ENCODE results near the gene CARS1. TPM values are rescaled to one million over a fixed set of nuclear protein-coding genes. Genes with fewer than 3 reads are reported as not detected.

CARS1 gene
- total RNA-seq, 6 experiments from 2014 or later, result 51.2 to 64.3 (median 56.1) TPM

DNA sequence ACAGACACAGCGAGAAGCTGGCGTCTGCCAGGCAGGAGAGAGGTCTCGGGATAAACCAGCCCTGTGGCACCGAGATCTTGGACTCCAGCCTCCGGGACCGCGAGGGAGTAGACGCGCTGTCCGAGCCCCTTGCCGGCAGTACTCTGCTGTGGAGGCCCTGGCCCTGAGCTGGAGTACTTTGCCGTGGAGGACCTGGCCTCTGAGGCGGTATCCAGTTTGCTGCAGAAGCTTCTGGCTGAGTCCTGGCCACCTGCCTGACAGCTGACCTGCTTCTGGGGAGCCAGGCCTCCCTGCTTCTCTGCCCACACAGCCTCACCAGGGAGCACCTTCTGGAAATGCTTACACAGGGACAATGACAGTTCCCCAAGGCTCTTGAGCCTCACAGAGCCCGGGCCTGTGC, 31.6 kb upstream of the CARS1 start:
- H3K4me1 Mint-ChIP-seq (ENCODE audit: low read depth), result peaks cover 10% of the 10 kb centered on the region

DNA sequence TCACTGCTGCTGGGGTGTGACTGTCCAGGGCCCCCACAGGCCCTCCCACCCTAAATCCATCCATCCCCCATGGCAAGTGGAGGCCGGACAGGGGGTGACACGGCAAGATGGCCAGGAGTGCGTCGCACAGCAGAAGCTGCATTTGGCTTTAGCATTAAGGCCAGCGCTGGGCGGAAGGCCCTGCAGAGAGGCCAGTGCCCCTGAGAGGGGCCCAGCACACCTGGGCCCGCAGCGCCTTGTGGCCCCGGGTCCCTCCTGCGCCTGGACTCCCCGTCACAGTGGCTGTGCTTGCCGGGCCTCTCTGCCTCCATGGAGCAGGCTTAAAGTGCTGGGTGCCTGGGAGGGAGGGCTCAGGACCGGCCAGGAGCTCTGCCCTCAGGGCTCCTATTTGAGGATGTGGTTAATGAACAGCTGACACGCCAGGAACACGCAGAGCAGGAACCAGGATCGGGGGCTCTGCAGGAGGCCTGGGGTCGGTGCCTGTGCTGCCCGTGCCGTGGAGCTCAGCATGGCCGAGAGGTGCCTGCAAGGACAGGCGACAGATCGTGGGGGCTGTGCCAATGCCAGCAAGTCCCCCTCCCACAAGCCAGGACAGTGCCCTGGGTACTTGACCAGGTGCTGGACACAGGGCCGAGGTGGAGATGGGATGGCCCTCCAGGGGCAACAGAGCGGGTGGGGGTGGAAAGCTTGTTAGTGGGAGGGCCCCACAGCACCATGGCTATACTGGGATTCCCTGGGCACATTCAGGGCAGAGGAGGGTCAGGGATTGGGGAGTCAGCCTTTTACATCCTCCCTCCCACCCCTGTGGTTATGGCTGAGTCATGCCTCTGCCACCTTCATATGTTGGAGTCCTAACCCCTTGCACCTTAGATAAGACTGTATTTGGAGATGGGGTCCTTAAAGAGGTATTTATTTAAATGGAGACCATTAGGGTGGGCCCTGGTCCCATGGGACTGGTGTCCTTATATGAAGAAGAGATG, 30.9 kb upstream of the CARS1 start:
- Mint-ChIP-seq H3K4me3 (no peak overlapping the region), H3K27me3 (ENCODE audit: insufficient read depth) (peaks cover 24% of the 10 kb centered on the region), H3K9me3 (no peaks in the 10 kb centered on the region), H3K4me1 (ENCODE audit: low read depth) (peaks cover 10% of the 10 kb centered on the region), H3K36me3 (ENCODE audit: low read depth) (no peaks in the 10 kb centered on the region), H3K27ac (peak overlapping the region; percentile 71)
- TF ChIP-seq, protein P1, sequence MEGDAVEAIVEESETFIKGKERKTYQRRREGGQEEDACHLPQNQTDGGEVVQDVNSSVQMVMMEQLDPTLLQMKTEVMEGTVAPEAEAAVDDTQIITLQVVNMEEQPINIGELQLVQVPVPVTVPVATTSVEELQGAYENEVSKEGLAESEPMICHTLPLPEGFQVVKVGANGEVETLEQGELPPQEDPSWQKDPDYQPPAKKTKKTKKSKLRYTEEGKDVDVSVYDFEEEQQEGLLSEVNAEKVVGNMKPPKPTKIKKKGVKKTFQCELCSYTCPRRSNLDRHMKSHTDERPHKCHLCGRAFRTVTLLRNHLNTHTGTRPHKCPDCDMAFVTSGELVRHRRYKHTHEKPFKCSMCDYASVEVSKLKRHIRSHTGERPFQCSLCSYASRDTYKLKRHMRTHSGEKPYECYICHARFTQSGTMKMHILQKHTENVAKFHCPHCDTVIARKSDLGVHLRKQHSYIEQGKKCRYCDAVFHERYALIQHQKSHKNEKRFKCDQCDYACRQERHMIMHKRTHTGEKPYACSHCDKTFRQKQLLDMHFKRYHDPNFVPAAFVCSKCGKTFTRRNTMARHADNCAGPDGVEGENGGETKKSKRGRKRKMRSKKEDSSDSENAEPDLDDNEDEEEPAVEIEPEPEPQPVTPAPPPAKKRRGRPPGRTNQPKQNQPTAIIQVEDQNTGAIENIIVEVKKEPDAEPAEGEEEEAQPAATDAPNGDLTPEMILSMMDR (IDR thresholded peaks at IDR 0.05), result no peak
- peak; percentile 17 for DNase-seq

More for the DNA sequence above, 31.6 kb upstream of the CARS1 start:
- TF ChIP-seq, protein P1 (IDR thresholded peaks at IDR 0.05), result no peak
- Mint-ChIP-seq H3K4me3 (no peak overlapping the region), H3K36me3 (ENCODE audit: low read depth) (no peaks in the 10 kb centered on the region), H3K27me3 (ENCODE audit: insufficient read depth) (peaks cover 24% of the 10 kb centered on the region), H3K9me3 (no peaks in the 10 kb centered on the region), H3K27ac (0 out of 2 replicates have a peak overlapping the region, but pooled peaks have one; percentile 71)
- no peak for DNase-seq

DNA sequence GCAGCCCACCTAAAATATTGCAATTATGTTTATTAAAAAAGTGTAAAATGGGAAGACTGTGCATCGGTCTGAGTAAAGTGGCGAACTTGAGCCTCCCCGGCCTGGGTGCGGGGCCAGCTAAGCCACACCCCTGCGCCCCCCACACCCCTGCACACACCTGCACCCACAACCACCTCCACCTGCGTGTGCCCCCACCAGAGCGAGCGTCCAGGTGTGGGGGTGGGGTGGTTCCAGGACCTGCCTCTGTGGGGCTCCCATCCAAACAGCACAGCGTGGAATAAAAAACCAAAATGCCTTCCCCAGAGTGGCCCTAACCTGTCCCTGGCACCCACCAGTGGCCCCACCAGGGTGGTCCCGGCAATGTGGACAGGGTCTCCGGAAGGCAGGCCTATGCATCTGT, 30.1 kb upstream of the CARS1 start:
- Mint-ChIP-seq H3K27ac (no peak overlapping the region), H3K4me1 (ENCODE audit: low read depth) (peaks cover 10% of the 10 kb centered on the region), H3K4me3 (no peak overlapping the region), H3K36me3 (ENCODE audit: low read depth) (no peaks in the 10 kb centered on the region), H3K27me3 (ENCODE audit: insufficient read depth) (peaks cover 24% of the 10 kb centered on the region), H3K9me3 (no peaks in the 10 kb centered on the region)
- TF ChIP-seq, protein P1 (IDR thresholded peaks at IDR 0.05), result no peak
- DNase-seq, result no peak

- TF ChIP-seq, protein P1 (IDR thresholded peaks at IDR 0.05), result no peak
- Mint-ChIP-seq H3K27ac (no peak overlapping the region), H3K9me3 (no peaks in the 10 kb centered on the region)
Observed at GRCh38 chr11:3086671-3087150, 29.5 kb upstream of the CARS1 start.

DNA sequence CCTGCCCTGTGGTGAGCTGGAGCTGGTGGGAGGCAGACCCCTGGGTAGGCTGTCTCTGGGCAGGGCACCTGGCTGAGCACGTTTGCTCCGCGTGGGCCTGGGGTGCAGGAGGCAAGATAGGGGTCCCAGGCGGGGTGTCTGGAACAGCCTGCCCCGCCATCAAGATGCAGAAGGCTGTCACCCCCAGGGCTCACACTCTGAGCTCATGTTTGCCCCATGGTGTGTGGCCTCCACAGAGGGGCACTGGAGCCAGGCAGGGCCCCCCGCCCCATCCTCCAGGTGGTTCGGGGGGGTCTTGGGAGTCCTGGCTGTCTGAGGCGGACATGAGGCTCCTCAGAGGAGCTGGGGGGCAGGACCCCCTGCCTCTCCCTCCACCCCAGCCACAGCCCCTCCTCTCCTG, 28.9 kb upstream of the CARS1 start:
- Mint-ChIP-seq H3K4me1 (ENCODE audit: low read depth) (peaks cover 10% of the 10 kb centered on the region), H3K36me3 (ENCODE audit: low read depth) (no peaks in the 10 kb centered on the region), H3K27me3 (ENCODE audit: insufficient read depth) (peaks cover 24% of the 10 kb centered on the region), H3K9me3 (no peaks in the 10 kb centered on the region), H3K4me3 (no peak overlapping the region), H3K27ac (no peak overlapping the region)
- TF ChIP-seq, protein P1 (IDR thresholded peaks at IDR 0.05), result no peak
- DNase-seq, result no peak

More at GRCh38 chr11:3086671-3087150, 29.5 kb upstream of the CARS1 start:
- peaks cover 10% of the 10 kb centered on the region for H3K4me1 Mint-ChIP-seq (ENCODE audit: low read depth)
- H3K36me3 Mint-ChIP-seq (ENCODE audit: low read depth), result no peaks in the 10 kb centered on the region
- H3K27me3 Mint-ChIP-seq (ENCODE audit: insufficient read depth), result peaks cover 24% of the 10 kb centered on the region
- DNase-seq, result no peak
- no peak overlapping the region for H3K4me3 Mint-ChIP-seq
